Measurements from ENCODE around the gene NPTXR. TPM values are rescaled to one million over a fixed set of nuclear protein-coding genes. Genes with fewer than 3 reads are reported as not detected.

Gene NPTXR
- total and polyA plus RNA-seq, 10 of the 15 experiments (the other 5 are each of a cell fraction or from before 2014, with no cell fraction given) = 0.02 to 0.38 (median 0.07) TPM; not detected in 2

GRCh38 chr22:38820020-38820419 lies 23.8 kb downstream of the NPTXR start (continued):
- TF ChIP-seq ZNF592 (IDR thresholded peaks at IDR 0.05) (no peak), PKNOX1 (IDR thresholded peaks at IDR 0.05) (no peak)

- no peak overlapping the region for H3K4me3 ChIP-seq
- in situ Hi-C loops (cut with MboI) (no loop called here), intact Hi-C loops (cut with micrococcal nuclease; ENCODE audit: unreplicated experiment) (no loop called here)
- no peaks in the 10 kb centered on the region for H3K9me3 ChIP-seq (replicated peaks; ENCODE audit: control insufficient read depth, insufficient read depth, low read length)
- 9% methylated on average over 10 of the region's 10 CpGs for WGBS (ENCODE audit: insufficient coverage, insufficient replicate concordance, low lambda C conversion rate, missing lambda C conversion rate)
- TF ChIP-seq BCL3 (IDR thresholded peaks at IDR 0.05; ENCODE audit: borderline replicate concordance, insufficient read depth, low read depth, low read length, poor library complexity, severe bottlenecking) = no peak
- TF ChIP-seq EP300 (IDR thresholded peaks at IDR 0.05; ENCODE audit: borderline replicate concordance in 1 of 2, control insufficient read depth in 1 of 2, low read depth in 2 of 2, low read length in 2 of 2) = no peak
- TF ChIP-seq BACH1 (IDR thresholded peaks at IDR 0.05; ENCODE audit: borderline replicate concordance) = no peak
- CTCF ChIA-PET = no interaction called here
- BruUV-seq (replicated peaks) = no TSS peak
- RAD21 ChIA-PET (ENCODE audit: unreplicated experiment) = no interaction called here
- H3K9ac ChIP-seq (ENCODE audit: control insufficient read depth, insufficient read depth, low read length) = no peak overlapping the region
- H2AFZ ChIP-seq (ENCODE audit: control insufficient read depth, low read depth, low read length) = no peak overlapping the region
- ATAC-seq (no peak), FAIRE-seq (no peak), DNase-seq (ENCODE audit: low read depth, low spot score) (no peak)
- H3K4me2 ChIP-seq (ENCODE audit: control insufficient read depth, insufficient read depth) = no peak overlapping the region
- no peaks in the 10 kb centered on the region for H4K20me1 ChIP-seq (ENCODE audit: control insufficient read depth, insufficient read depth)
- SMC1A ChIA-PET (ENCODE audit: uncharacterized antibody, unreplicated experiment) = no interaction called here
- peaks cover 0 to 2% of the 10 kb centered on the region in 2 experiments for H3K27me3 ChIP-seq (replicated peaks in 1 of 2; ENCODE audit: control insufficient read depth in 2 of 2, insufficient read depth in 2 of 2, low read length in 1 of 2)
- H3K79me2 ChIP-seq (ENCODE audit: control insufficient read depth, insufficient read depth, low read length) = no peaks in the 10 kb centered on the region
- H3K36me3 ChIP-seq (ENCODE audit: control insufficient read depth in 2 of 2, insufficient read depth in 2 of 2, low read length in 1 of 2) = no peaks in the 10 kb centered on the region
- H3K4me1 ChIP-seq (ENCODE audit: control insufficient read depth, insufficient read depth, low read length) = no peaks in the 10 kb centered on the region
- POLR2A ChIA-PET = no interaction called here
- H3K27ac ChIP-seq (ENCODE audit: control insufficient read depth, insufficient read depth) = no peak overlapping the region
Observed at GRCh38 chr22:38819387-38819940, 24.4 kb downstream of the NPTXR start.

Data from GM12878 (cell line).